Liver (tissue), 9 donors: Measurements from ENCODE around the gene GTF2H1. TPM values are rescaled to one million over a fixed set of nuclear protein-coding genes. Genes with fewer than 3 reads are reported as not detected.
A peak's percentile ranks its signal among the peaks of the same experiment; 100 is the strongest.

Experiments used
- DNase-seq: peaks from one replicate; pipeline ENCODE4 v3.0.0-alpha.2; 2017; ENCODE audit warnings: low spot score
- H3K27ac ChIP-seq, 2 donors: one replicate each; pipeline ENCODE4 v1.7.0; 2013; ENCODE audit warnings: inconsistent platforms in 2 of 2, low read length in 2 of 2, control low read depth in 1 of 2, low read depth in 1 of 2, mild to moderate bottlenecking in 1 of 2
- H3K27me3 ChIP-seq, 4 donors: one replicate each; pipeline versions ENCODE4 v1.6.1 to v1.7.0; 2013; ENCODE audit warnings: low read length in 3 of 4, inconsistent platforms in 1 of 4, mild to moderate bottlenecking in 1 of 4, moderate library complexity in 1 of 4; ENCODE audit not compliant: control insufficient read depth in 4 of 4, insufficient read depth in 4 of 4
- H3K36me3 ChIP-seq, 4 donors: one replicate each; pipeline versions ENCODE4 v1.6.1 to v1.7.0; 2013; ENCODE audit warnings: low read length in 3 of 4, mild to moderate bottlenecking in 3 of 4, low read depth in 1 of 4, moderate library complexity in 1 of 4; ENCODE audit not compliant: control insufficient read depth in 4 of 4, insufficient read depth in 3 of 4
- H3K4me1 ChIP-seq, 4 donors: one replicate each; pipeline versions ENCODE4 v1.6.1 to v1.7.0; 2013; ENCODE audit warnings: low read length in 3 of 4, mild to moderate bottlenecking in 3 of 4, moderate library complexity in 1 of 4; ENCODE audit not compliant: control insufficient read depth in 4 of 4, insufficient read depth in 4 of 4
- H3K4me3 ChIP-seq, 3 donors: one replicate each; pipeline versions ENCODE4 v1.6.1 to v1.7.0; 2013; ENCODE audit warnings: low read length in 3 of 3, control low read depth in 1 of 3, low read depth in 1 of 3, mild to moderate bottlenecking in 1 of 3
- H3K9ac ChIP-seq, 2 donors: one replicate each; pipeline ENCODE4 v1.7.0; 2013; ENCODE audit warnings: low read length in 2 of 2, mild to moderate bottlenecking in 2 of 2, moderate library complexity in 2 of 2, control low read depth in 1 of 2, low read depth in 1 of 2
- H3K9me3 ChIP-seq, 4 donors: one replicate each; pipeline versions ENCODE4 v1.6.1 to v1.7.0; 2013; ENCODE audit warnings: low read length in 3 of 4; ENCODE audit not compliant: control insufficient read depth in 4 of 4
- FOXA1 ChIP-seq: IDR thresholded peaks from 2 replicates; pipeline ENCODE4 v1.6.1; 2016; ENCODE audit warnings: antibody characterized with exemption
- GABPA ChIP-seq, 2 donors: IDR thresholded peaks in 1 of 2; conservative IDR thresholded peaks in 1 of 2; 2 replicates each; pipeline ENCODE4 v1.6.1; 2016; ENCODE audit warnings: antibody characterized with exemption in 2 of 2, mild to moderate bottlenecking in 1 of 2, moderate library complexity in 1 of 2
- HNF4A ChIP-seq, 2 donors: conservative IDR thresholded peaks; 2 replicates each; pipeline ENCODE4 v1.6.1; 2016; ENCODE audit warnings: antibody characterized with exemption in 2 of 2, mild to moderate bottlenecking in 2 of 2
- JUND ChIP-seq, 2 donors: IDR thresholded peaks; 2 replicates each; pipeline ENCODE4 v1.6.1; 2016; ENCODE audit warnings: antibody characterized with exemption in 2 of 2
- RAD21 ChIP-seq, 2 donors: IDR thresholded peaks; 2 replicates each; pipeline ENCODE4 v1.6.1; 2016; ENCODE audit warnings: antibody characterized with exemption in 2 of 2, mild to moderate bottlenecking in 2 of 2
- RXRA ChIP-seq, 2 donors: IDR thresholded peaks; 2 replicates each; pipeline ENCODE4 v1.6.1; 2017 to 2018; ENCODE audit warnings: antibody characterized with exemption in 2 of 2, mild to moderate bottlenecking in 1 of 2
- TAF1 ChIP-seq: conservative IDR thresholded peaks from 2 replicates; pipeline ENCODE4 v1.6.1; 2016; ENCODE audit warnings: antibody characterized with exemption, mild to moderate bottlenecking
- YY1 ChIP-seq: IDR thresholded peaks from 2 replicates; pipeline ENCODE4 v1.6.1; 2016; ENCODE audit warnings: antibody characterized with exemption, mild to moderate bottlenecking
- WGBS: extraction: QIAGEN DNeasy Blood & Tissue Kit; methylation state at CpG from one replicate; pipeline ENCODE4 v1.1.7; 2013; 5-methylcytosine and 5-hydroxymethylcytosine counted together
- polyA plus RNA-seq, 2 donors: library from polyadenylated mRNA; stranded (reverse) in 1 of 2; unstranded in 1 of 2; fragments of 200-250 nt in 1 of 2; fragments of >200 nt in 1 of 2; fragmentation: Nextera tagmentation in 1 of 2; extraction: Ambion mirVana in 1 of 2; gene quantifications; one replicate each; pipeline versions ENCODE4 v1.2.1 to v1.2.3, GENCODE V29; 2013 to 2015
- total RNA-seq, 2 donors: library from RNA; depleted of rRNA; stranded (reverse); fragments of >200 nt; gene quantifications; one replicate each; pipeline ENCODE4 v1.2.3, GENCODE V29; 2014
- TF ChIP-seq, protein P1 (sequence below): IDR thresholded peaks from 2 replicates; pipeline ENCODE4 v1.6.1; 2016; ENCODE audit warnings: antibody characterized with exemption, mild to moderate bottlenecking
- TF ChIP-seq, protein P2 (sequence below): IDR thresholded peaks from 2 replicates; pipeline ENCODE4 v1.6.1; 2016; ENCODE audit warnings: antibody characterized with exemption
- donor health status: healthy.
- donor health status: healthy.
- donor health status: healthy.
- donor health status: healthy.
- donor health status: healthy.

GTF2H1 gene
- total and polyA plus RNA-seq, 4 donors, result 11.9 to 37.7 (median 18.7) TPM

DNA sequence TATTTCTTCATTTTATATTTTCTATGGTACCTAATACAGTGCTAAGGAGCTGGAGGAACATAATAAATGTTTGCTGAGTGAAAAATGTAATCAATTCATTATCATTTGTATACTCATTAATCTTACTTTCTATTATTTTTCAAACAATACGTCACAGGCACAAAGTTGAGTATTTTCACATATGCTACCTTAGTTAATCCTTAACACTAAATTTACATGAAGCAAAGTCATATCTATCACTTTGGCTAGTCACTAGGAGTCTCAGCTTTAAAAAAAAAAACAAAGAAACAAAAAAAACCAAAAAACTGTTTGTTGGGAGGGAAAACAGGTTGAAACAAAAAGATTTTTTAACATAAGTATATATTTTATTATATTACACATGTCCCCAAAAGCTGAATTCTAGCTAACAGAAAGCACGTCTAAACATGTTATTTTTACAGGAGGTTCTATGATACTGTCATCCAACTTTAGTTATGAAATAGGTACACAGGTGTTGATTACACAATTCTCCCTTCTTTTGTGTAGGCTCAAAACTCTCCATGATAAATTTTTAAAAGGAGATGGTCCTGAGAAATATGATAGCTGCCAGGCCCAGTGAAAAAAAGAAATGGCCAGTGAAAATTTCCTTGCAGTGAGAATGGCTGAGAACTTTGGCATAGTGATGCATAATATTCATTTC lies 14.8 kb upstream of the GTF2H1 start:
- 54% methylated on average over 2 of the region's 2 CpGs for WGBS
- Histone ChIP-seq H3K9me3 (no peaks in the 10 kb centered on the region), H3K27me3 (no peaks in the 10 kb centered on the region), H3K4me3 (peak overlapping the region in 1 of 3 donors; percentile 0), H3K36me3 (peaks cover 9 to 40% (median 32%) of the 10 kb centered on the region in 4 donors), H3K4me1 (peaks cover 2 to 5% (median 4%) of the 10 kb centered on the region in 4 donors), H3K9ac (no peak overlapping the region), H3K27ac (peak overlapping the region in 1 of 2 donors; percentile 42)
- TF ChIP-seq FOXA1 (no peak), YY1 (no peak), TAF1 (no peak), JUND (IDR thresholded peaks at IDR 0.05) (no peak), HNF4A (conservative IDR thresholded peaks at IDR 0.05) (peak in 1 of 2 donors; percentile 29), RXRA (IDR thresholded peaks at IDR 0.05) (peak in 1 of 2 donors; percentile 5)
- TF ChIP-seq, protein P1, sequence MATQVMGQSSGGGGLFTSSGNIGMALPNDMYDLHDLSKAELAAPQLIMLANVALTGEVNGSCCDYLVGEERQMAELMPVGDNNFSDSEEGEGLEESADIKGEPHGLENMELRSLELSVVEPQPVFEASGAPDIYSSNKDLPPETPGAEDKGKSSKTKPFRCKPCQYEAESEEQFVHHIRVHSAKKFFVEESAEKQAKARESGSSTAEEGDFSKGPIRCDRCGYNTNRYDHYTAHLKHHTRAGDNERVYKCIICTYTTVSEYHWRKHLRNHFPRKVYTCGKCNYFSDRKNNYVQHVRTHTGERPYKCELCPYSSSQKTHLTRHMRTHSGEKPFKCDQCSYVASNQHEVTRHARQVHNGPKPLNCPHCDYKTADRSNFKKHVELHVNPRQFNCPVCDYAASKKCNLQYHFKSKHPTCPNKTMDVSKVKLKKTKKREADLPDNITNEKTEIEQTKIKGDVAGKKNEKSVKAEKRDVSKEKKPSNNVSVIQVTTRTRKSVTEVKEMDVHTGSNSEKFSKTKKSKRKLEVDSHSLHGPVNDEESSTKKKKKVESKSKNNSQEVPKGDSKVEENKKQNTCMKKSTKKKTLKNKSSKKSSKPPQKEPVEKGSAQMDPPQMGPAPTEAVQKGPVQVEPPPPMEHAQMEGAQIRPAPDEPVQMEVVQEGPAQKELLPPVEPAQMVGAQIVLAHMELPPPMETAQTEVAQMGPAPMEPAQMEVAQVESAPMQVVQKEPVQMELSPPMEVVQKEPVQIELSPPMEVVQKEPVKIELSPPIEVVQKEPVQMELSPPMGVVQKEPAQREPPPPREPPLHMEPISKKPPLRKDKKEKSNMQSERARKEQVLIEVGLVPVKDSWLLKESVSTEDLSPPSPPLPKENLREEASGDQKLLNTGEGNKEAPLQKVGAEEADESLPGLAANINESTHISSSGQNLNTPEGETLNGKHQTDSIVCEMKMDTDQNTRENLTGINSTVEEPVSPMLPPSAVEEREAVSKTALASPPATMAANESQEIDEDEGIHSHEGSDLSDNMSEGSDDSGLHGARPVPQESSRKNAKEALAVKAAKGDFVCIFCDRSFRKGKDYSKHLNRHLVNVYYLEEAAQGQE, result no peak
- no peak for DNase-seq

DNA sequence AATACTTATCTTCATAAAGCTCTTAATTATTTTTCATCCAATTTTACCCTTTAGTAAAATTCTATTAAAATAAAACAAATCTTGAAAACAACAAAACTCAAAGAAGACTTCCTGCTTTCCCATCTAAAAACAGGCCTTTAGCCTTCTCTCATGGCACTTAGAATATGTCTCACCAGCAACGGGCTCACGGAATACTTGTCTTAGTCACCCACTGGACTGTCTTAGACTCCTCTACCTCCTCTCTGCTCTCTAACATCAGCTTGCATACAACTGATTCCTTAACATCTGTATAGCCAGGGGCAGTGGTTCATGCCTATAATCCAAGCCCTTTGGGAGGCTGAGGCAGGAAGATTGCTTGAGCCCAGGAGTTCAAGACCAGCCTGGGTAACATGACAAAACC lies 14.1 kb upstream of the GTF2H1 start:
- WGBS, result over 99% methylated on average over 2 of the region's 2 CpGs
- no peak overlapping the region for H3K9ac ChIP-seq
- H3K4me3 ChIP-seq, result peak overlapping the region in 1 of 3 donors; percentile 0
- no peaks in the 10 kb centered on the region for H3K27me3 ChIP-seq
- H3K27ac ChIP-seq, result peak overlapping the region in 1 of 2 donors; percentile 42
- TF ChIP-seq RXRA (IDR thresholded peaks at IDR 0.05), result no peak
- TF ChIP-seq FOXA1, result no peak
- TF ChIP-seq HNF4A (conservative IDR thresholded peaks at IDR 0.05), result no peak
- no peak for TF ChIP-seq RAD21 (IDR thresholded peaks at IDR 0.05)
- no peak for TF ChIP-seq GABPA (IDR thresholded peaks at IDR 0.05 in 1 of 2, conservative IDR thresholded peaks at IDR 0.05 in 1 of 2)
- TF ChIP-seq, protein P2, sequence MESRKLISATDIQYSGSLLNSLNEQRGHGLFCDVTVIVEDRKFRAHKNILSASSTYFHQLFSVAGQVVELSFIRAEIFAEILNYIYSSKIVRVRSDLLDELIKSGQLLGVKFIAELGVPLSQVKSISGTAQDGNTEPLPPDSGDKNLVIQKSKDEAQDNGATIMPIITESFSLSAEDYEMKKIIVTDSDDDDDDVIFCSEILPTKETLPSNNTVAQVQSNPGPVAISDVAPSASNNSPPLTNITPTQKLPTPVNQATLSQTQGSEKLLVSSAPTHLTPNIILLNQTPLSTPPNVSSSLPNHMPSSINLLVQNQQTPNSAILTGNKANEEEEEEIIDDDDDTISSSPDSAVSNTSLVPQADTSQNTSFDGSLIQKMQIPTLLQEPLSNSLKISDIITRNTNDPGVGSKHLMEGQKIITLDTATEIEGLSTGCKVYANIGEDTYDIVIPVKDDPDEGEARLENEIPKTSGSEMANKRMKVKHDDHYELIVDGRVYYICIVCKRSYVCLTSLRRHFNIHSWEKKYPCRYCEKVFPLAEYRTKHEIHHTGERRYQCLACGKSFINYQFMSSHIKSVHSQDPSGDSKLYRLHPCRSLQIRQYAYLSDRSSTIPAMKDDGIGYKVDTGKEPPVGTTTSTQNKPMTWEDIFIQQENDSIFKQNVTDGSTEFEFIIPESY, result no peak
- TF ChIP-seq, protein P1, result no peak
- no peak for TF ChIP-seq TAF1
- no peaks in the 10 kb centered on the region for H3K9me3 ChIP-seq
- peaks cover 2 to 5% (median 3%) of the 10 kb centered on the region in 4 donors for H3K4me1 ChIP-seq
- H3K36me3 ChIP-seq, result peaks cover 6 to 38% (median 29%) of the 10 kb centered on the region in 4 donors
- DNase-seq, result no peak
